ENCODE data around the gene SMIM35.
"Not testable (repeated sequence)": the region's sequence is repeated elsewhere in the genome, so short reads cannot be mapped to it uniquely, and the experiment has no call there.

The SMIM35 gene

GRCh38 chr11:117978291-117978910 lies 108.4 kb downstream of the SMIM35 start:
- not testable (repeated sequence) for DNase-seq

GRCh38 chr11:117977612-117978264 lies 109.0 kb downstream of the SMIM35 start:
- not testable (repeated sequence) for DNase-seq

- no peak for DNase-seq
Measured at GRCh38 chr11:117977029-117977428, 109.7 kb downstream of the SMIM35 start.

GRCh38 chr11:117976445-117976844 lies 110.3 kb downstream of the SMIM35 start:
- DNase-seq: no peak

- no peak for DNase-seq
Measured at GRCh38 chr11:117973503-117973860, 113.3 kb downstream of the SMIM35 start.

- peak; percentile 67 to 84 for DNase-seq
Measured at GRCh38 chr11:117972629-117973502, 113.9 kb downstream of the SMIM35 start.

- DNase-seq: no peak
Measured at GRCh38 chr11:117972044-117972443, 114.7 kb downstream of the SMIM35 start.

- no peak for DNase-seq
Measured at GRCh38 chr11:117970400-117971024, 116.3 kb downstream of the SMIM35 start.

GRCh38 chr11:117969160-117969991 lies 117.4 kb downstream of the SMIM35 start:
- DNase-seq: no peak

- DNase-seq: no peak
Measured at GRCh38 chr11:117966908-117967307, 119.9 kb downstream of the SMIM35 start.

- no peak for DNase-seq
Measured at GRCh38 chr11:117962826-117963225, 123.9 kb downstream of the SMIM35 start.

GRCh38 chr11:117961896-117962295 lies 124.9 kb downstream of the SMIM35 start:
- DNase-seq: no peak

GRCh38 chr11:117960406-117960805 lies 126.4 kb downstream of the SMIM35 start:
- no peak for DNase-seq

GRCh38 chr11:117959438-117960149 lies 127.2 kb downstream of the SMIM35 start:
- DNase-seq: no peak

GRCh38 chr11:117958949-117959348 lies 127.8 kb downstream of the SMIM35 start:
- DNase-seq: no peak

Data from NCI-H446 (cell line).